Body of pancreas (tissue), 4 donors: Measurements from ENCODE around the gene C2orf42. TPM values are rescaled to one million over a fixed set of nuclear protein-coding genes. Genes with fewer than 3 reads are reported as not detected.
"Not testable (repeated sequence)": the region's sequence is repeated elsewhere in the genome, so short reads cannot be mapped to it uniquely, and the experiment has no call there.

ENCODE experiments used
- ATAC-seq: fragments of 150-250 bp; one replicate; pipeline ENCODE4 v1.9.1; 2016
- DNase-seq, 4 donors: peaks; one replicate each; pipeline ENCODE4 v3.0.0-alpha.2; 2019
- H3K27ac ChIP-seq, 4 donors: fragments of 200-600 bp; sonication (generic); 1 replicate in 3 of 4; 2 replicates in 1 of 4; pipeline versions ENCODE4 v1.5.1 to v1.6.1; 2016 to 2019; ENCODE audit warnings: mild to moderate bottlenecking in 1 of 4, mixed read lengths in 1 of 4, moderate library complexity in 1 of 4
- H3K27me3 ChIP-seq, 2 donors: fragments of 200-600 bp; sonication (generic); one replicate each; pipeline ENCODE4 v1.6.0; 2016; ENCODE audit warnings: mild to moderate bottlenecking in 1 of 2
- H3K36me3 ChIP-seq, 2 donors: fragments of 200-600 bp; sonication (generic); replicated peaks in 1 of 2; 2 replicates each; pipeline ENCODE4 v1.5.1; 2016; ENCODE audit warnings: low read depth in 2 of 2; ENCODE audit not compliant: insufficient read depth in 1 of 2
- H3K4me1 ChIP-seq: fragments of 200-600 bp; sonication (generic); one replicate; pipeline ENCODE4 v1.6.0; 2016
- H3K4me3 ChIP-seq, 2 donors: fragments of 200-600 bp; sonication (generic); 1 replicate in 1 of 2; 2 replicates in 1 of 2; pipeline ENCODE4 v1.5.1; 2016 to 2019
- H3K9me3 ChIP-seq, 3 donors: fragments of 200-600 bp; sonication (generic); 1 replicate in 2 of 3; 2 replicates in 1 of 3; pipeline ENCODE4 v1.5.1; 2016
- CTCF ChIP-seq, 7 experiments: fragments of 450-650 bp in 4 of 7; fragments of 200-600 bp in 3 of 7; sonication (generic) in 3 of 7; IDR thresholded peaks; one replicate each; pipeline ENCODE4 v1.5.1; 2016 to 2019; ENCODE audit warnings: antibody characterized with exemption in 7 of 7
- POLR2A ChIP-seq, 3 donors: fragments of 450-650 bp; IDR thresholded peaks; one replicate each; pipeline ENCODE4 v1.6.1; 2016; ENCODE audit warnings: antibody characterized with exemption in 3 of 3, mild to moderate bottlenecking in 2 of 3
- WGBS, 2 donors: methylation state at CpG; one replicate each; pipeline ENCODE4 v1.1.5; 2017; 5-methylcytosine and 5-hydroxymethylcytosine counted together
- intact Hi-C: fragments of 100-400 bp; cut with DNase I; formaldehyde crosslinking; loops from one replicate; pipeline ENCODE4 v1.15.1; 2023
- total RNA-seq, 2 donors: library from RNA; depleted of rRNA; stranded (reverse); fragments of >200 nt; gene quantifications; one replicate each; pipeline ENCODE4 v1.1.0, GENCODE V29; 2016

The C2orf42 gene
- total RNA-seq, 2 donors from 2014 or later: 6.3 to 7.0 TPM

GRCh38 chr2:70160545-70160944, 30.3 kb downstream of the C2orf42 start:
- Histone ChIP-seq H3K27me3 (no peaks in the 10 kb centered on the region), H3K27ac (peak overlapping the region in 1 of 4 donors; percentile 21), H3K36me3 (peaks cover 0 to 3% of the 10 kb centered on the region in 2 donors), H3K9me3 (no peaks in the 10 kb centered on the region), H3K4me1 (no peaks in the 10 kb centered on the region), H3K4me3 (no peak overlapping the region)
- WGBS, 2 donors: 84 to 87% methylated on average over 6 of the region's 6 CpGs
- DNase-seq (no peak), ATAC-seq (no peak)
- intact Hi-C loops: no loop called here
- TF ChIP-seq POLR2A (IDR thresholded peaks at IDR 0.05) (no peak), CTCF (IDR thresholded peaks at IDR 0.05) (no peak)

- not testable (repeated sequence) for H3K36me3 ChIP-seq, H3K27ac ChIP-seq, H3K4me1 ChIP-seq, H3K9me3 ChIP-seq, H3K27me3 ChIP-seq, DNase-seq, ATAC-seq, H3K4me3 ChIP-seq
- 86 to 87% methylated on average over 19 of the region's 19 CpGs for WGBS, 2 donors
- intact Hi-C loops: loop anchor here (10.0 kb wide), 1 partner anchor 64 kb away; the partner anchor contains the start of gene PCBP1
These were observed 41.6 kb downstream of the C2orf42 start for GRCh38 chr2:70149130-70149686.

GRCh38 chr2:70148211-70148760, 42.5 kb downstream of the C2orf42 start:
- not testable (repeated sequence) for H3K4me1 ChIP-seq, H3K27me3 ChIP-seq, H3K9me3 ChIP-seq, H3K36me3 ChIP-seq, ATAC-seq, DNase-seq, H3K4me3 ChIP-seq, H3K27ac ChIP-seq
- 92% methylated on average over 5 of the region's 25 CpGs; no CpG with 5 or more reads in 1 of the 2 donors for WGBS, 2 donors
- intact Hi-C loops: loop anchor here (10.0 kb wide), 1 partner anchor 63 kb away; the partner anchor contains the start of gene PCBP1

- 57 to 86% methylated on average over 8 to 9 of the region's 9 CpGs for WGBS, 2 donors
- DNase-seq (no peak), ATAC-seq (no peak)
- Histone ChIP-seq H3K4me3 (no peak overlapping the region), H3K27ac (no peak overlapping the region), H3K4me1 (peaks cover 16% of the 10 kb centered on the region), H3K36me3 (peaks cover 0 to 4% of the 10 kb centered on the region in 2 donors), H3K9me3 (no peaks in the 10 kb centered on the region), H3K27me3 (no peaks in the 10 kb centered on the region)
- intact Hi-C loops: loop anchor here (10.0 kb wide), 1 partner anchor 61 kb away; the partner anchor contains the start of gene PCBP1
- no peak for TF ChIP-seq CTCF (IDR thresholded peaks at IDR 0.05)
- no peak for TF ChIP-seq POLR2A (IDR thresholded peaks at IDR 0.05)
These were observed 44.7 kb downstream of the C2orf42 start for GRCh38 chr2:70145851-70146739.

GRCh38 chr2:70145144-70145490, 45.7 kb downstream of the C2orf42 start:
- Histone ChIP-seq H3K4me1 (peaks cover 26% of the 10 kb centered on the region), H3K9me3 (no peaks in the 10 kb centered on the region), H3K27me3 (no peaks in the 10 kb centered on the region), H3K27ac (no peak overlapping the region), H3K4me3 (no peak overlapping the region), H3K36me3 (peaks cover 0 to 2% of the 10 kb centered on the region in 2 donors)
- intact Hi-C loops: loop anchor here (10.0 kb wide), 1 partner anchor 60 kb away; the partner anchor contains the start of gene PCBP1
- no peak for ATAC-seq
- TF ChIP-seq CTCF (IDR thresholded peaks at IDR 0.05) (no peak), POLR2A (IDR thresholded peaks at IDR 0.05) (no peak)
- 38 to 100% methylated on average over 1 to 3 of the region's 3 CpGs for WGBS, 2 donors
- DNase-seq: no peak
